Measurements from ENCODE around the gene KASH5. TPM values are rescaled to one million over a fixed set of nuclear protein-coding genes. Genes with fewer than 3 reads are reported as not detected.

The KASH5 gene
- total and polyA plus RNA-seq, 2 of the 8 experiments (the other 6 are each of a cell fraction or from before 2014, with no cell fraction given): 0.05 to 0.19 TPM

DNA sequence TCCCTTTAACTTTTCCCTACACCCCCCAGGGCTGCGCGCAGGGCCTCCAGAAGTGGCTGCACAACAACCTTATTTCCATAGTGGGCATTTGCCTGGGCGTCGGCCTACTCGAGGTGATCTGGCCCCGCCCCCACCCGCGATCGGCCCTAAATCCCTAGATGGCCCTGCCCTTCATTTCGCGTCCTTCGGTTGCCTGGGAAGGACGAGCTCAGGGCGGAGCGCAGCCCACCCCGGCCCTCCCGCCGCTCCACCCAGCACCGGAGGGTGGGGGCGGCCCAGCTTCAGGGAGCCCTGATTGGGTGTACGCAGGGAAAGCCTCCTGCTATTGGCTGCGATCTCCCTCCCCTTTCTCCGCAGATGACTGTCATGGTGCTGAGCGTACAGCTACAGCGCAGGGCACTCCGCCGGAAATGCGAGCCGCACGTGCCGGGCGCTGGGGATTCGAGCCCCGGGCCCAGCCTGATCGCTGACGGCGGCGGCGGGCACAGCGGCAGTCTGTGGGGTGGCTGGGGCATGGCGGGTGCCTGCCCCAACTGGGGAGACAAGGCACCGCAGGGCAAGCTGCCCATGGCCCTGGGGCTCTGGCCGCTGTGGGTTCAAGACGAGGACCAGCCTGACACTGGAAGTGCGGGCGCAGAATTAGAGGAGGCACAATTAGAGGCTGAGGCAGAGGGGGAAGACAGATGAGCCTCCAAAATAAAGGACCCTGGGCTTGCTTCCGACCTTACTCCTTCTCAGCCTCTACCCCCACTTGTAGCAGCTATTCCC is 48.6 kb upstream of the KASH5 start (continued):
- TF ChIP-seq, protein P1, sequence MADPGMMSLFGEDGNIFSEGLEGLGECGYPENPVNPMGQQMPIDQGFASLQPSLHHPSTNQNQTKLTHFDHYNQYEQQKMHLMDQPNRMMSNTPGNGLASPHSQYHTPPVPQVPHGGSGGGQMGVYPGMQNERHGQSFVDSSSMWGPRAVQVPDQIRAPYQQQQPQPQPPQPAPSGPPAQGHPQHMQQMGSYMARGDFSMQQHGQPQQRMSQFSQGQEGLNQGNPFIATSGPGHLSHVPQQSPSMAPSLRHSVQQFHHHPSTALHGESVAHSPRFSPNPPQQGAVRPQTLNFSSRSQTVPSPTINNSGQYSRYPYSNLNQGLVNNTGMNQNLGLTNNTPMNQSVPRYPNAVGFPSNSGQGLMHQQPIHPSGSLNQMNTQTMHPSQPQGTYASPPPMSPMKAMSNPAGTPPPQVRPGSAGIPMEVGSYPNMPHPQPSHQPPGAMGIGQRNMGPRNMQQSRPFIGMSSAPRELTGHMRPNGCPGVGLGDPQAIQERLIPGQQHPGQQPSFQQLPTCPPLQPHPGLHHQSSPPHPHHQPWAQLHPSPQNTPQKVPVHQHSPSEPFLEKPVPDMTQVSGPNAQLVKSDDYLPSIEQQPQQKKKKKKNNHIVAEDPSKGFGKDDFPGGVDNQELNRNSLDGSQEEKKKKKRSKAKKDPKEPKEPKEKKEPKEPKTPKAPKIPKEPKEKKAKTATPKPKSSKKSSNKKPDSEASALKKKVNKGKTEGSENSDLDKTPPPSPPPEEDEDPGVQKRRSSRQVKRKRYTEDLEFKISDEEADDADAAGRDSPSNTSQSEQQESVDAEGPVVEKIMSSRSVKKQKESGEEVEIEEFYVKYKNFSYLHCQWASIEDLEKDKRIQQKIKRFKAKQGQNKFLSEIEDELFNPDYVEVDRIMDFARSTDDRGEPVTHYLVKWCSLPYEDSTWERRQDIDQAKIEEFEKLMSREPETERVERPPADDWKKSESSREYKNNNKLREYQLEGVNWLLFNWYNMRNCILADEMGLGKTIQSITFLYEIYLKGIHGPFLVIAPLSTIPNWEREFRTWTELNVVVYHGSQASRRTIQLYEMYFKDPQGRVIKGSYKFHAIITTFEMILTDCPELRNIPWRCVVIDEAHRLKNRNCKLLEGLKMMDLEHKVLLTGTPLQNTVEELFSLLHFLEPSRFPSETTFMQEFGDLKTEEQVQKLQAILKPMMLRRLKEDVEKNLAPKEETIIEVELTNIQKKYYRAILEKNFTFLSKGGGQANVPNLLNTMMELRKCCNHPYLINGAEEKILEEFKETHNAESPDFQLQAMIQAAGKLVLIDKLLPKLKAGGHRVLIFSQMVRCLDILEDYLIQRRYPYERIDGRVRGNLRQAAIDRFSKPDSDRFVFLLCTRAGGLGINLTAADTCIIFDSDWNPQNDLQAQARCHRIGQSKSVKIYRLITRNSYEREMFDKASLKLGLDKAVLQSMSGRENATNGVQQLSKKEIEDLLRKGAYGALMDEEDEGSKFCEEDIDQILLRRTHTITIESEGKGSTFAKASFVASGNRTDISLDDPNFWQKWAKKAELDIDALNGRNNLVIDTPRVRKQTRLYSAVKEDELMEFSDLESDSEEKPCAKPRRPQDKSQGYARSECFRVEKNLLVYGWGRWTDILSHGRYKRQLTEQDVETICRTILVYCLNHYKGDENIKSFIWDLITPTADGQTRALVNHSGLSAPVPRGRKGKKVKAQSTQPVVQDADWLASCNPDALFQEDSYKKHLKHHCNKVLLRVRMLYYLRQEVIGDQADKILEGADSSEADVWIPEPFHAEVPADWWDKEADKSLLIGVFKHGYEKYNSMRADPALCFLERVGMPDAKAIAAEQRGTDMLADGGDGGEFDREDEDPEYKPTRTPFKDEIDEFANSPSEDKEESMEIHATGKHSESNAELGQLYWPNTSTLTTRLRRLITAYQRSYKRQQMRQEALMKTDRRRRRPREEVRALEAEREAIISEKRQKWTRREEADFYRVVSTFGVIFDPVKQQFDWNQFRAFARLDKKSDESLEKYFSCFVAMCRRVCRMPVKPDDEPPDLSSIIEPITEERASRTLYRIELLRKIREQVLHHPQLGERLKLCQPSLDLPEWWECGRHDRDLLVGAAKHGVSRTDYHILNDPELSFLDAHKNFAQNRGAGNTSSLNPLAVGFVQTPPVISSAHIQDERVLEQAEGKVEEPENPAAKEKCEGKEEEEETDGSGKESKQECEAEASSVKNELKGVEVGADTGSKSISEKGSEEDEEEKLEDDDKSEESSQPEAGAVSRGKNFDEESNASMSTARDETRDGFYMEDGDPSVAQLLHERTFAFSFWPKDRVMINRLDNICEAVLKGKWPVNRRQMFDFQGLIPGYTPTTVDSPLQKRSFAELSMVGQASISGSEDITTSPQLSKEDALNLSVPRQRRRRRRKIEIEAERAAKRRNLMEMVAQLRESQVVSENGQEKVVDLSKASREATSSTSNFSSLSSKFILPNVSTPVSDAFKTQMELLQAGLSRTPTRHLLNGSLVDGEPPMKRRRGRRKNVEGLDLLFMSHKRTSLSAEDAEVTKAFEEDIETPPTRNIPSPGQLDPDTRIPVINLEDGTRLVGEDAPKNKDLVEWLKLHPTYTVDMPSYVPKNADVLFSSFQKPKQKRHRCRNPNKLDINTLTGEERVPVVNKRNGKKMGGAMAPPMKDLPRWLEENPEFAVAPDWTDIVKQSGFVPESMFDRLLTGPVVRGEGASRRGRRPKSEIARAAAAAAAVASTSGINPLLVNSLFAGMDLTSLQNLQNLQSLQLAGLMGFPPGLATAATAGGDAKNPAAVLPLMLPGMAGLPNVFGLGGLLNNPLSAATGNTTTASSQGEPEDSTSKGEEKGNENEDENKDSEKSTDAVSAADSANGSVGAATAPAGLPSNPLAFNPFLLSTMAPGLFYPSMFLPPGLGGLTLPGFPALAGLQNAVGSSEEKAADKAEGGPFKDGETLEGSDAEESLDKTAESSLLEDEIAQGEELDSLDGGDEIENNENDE (IDR thresholded peaks at IDR 0.05; ENCODE audit: insufficient replicate concordance, low read length): no peak
- TF ChIP-seq RXRA (IDR thresholded peaks at IDR 0.05; ENCODE audit: insufficient read depth, low read depth, low read length) (no peak), GTF2F1 (IDR thresholded peaks at IDR 0.05; ENCODE audit: borderline replicate concordance, low read depth, low read length) (0 out of 2 replicates have a peak, but pooled peaks have one; percentile 62), ZNF274 (IDR thresholded peaks at IDR 0.05; ENCODE audit: borderline replicate concordance, extremely low read depth, low read length) (no peak), BACH1 (IDR thresholded peaks at IDR 0.05; ENCODE audit: low read length) (no peak), SP1 (IDR thresholded peaks at IDR 0.05; ENCODE audit: low read depth, low read length) (peak; percentile 82), SP2 (IDR thresholded peaks at IDR 0.05; ENCODE audit: low read length) (no peak), KDM5A (IDR thresholded peaks at IDR 0.05; ENCODE audit: low read length) (no peak), TEAD4 (IDR thresholded peaks at IDR 0.05; ENCODE audit: low read depth, low read length) (peak; percentile 41; the same call in 1 of the 2 replicates), RNF2 (IDR thresholded peaks at IDR 0.05; ENCODE audit: borderline replicate concordance, low read depth, low read length, missing control alignments, poor library complexity, severe bottlenecking) (peak; percentile 61)
